WTC11 (cell line): ENCODE data around the gene SPAG4. TPM values are rescaled to one million over a fixed set of nuclear protein-coding genes. Genes with fewer than 3 reads are reported as not detected.

Source experiments
- ATAC-seq: fragments of 200-7000 bp; cut with Tn5 transposase; 2 replicates; pipeline ENCODE4 v1.10.0; 2021; ENCODE audit warnings: mild to moderate bottlenecking, moderate library complexity
- CTCF ChIA-PET: fragments of 300-600 bp; sonication (Branson Sonifier 250); formaldehyde crosslinking; loops from one replicate; lab custom pipeline; 2021; ENCODE audit warnings: antibody characterized with exemption; lab: Charles Lee
- POLR2A ChIA-PET: fragments of 350-600 bp; sonication (Branson Sonifier 250); formaldehyde crosslinking; loops from one replicate; lab custom pipeline; 2021; ENCODE audit warnings: antibody characterized with exemption; lab: Charles Lee
- DNase-seq: peaks from one replicate; pipeline ENCODE4 v3.0.0; 2021; ENCODE audit warnings: low spot score
- H3K27ac Mint-ChIP-seq: 2 replicates; pipeline ENCODE4 v1.8.0; 2021; ENCODE audit warnings: mixed read lengths
- H3K27me3 Mint-ChIP-seq: 2 replicates; pipeline ENCODE4 v1.8.0; 2021; ENCODE audit warnings: low read depth, mild to moderate bottlenecking, moderate library complexity, mixed read lengths
- H3K36me3 Mint-ChIP-seq: 2 replicates; pipeline ENCODE4 v1.8.0; 2021; ENCODE audit warnings: mixed read lengths
- H3K4me1 Mint-ChIP-seq: 2 replicates; pipeline ENCODE4 v1.8.0; 2022; ENCODE audit warnings: mixed read lengths
- H3K4me3 Mint-ChIP-seq: 2 replicates; pipeline ENCODE4 v1.8.0; 2021; ENCODE audit warnings: mild to moderate bottlenecking, moderate library complexity, mixed read lengths
- H3K9me3 Mint-ChIP-seq: 2 replicates; pipeline ENCODE4 v1.8.0; 2021; ENCODE audit warnings: mixed read lengths
- ARID4B ChIP-seq: sonication (generic); formaldehyde crosslinking; IDR thresholded peaks from 2 replicates; pipeline ENCODE4 v1.8.0; 2023; ENCODE audit warnings: missing genetic modification reagents, mild to moderate bottlenecking, borderline replicate concordance
- CREM ChIP-seq: sonication (generic); formaldehyde crosslinking; IDR thresholded peaks from 2 replicates; pipeline ENCODE4 v1.8.1; 2022; ENCODE audit warnings: mild to moderate bottlenecking, missing genetic modification reagents, moderate library complexity
- HMGXB4 ChIP-seq: sonication (generic); formaldehyde crosslinking; IDR thresholded peaks from 2 replicates; pipeline ENCODE4 v1.8.1; 2023; ENCODE audit warnings: mild to moderate bottlenecking, moderate library complexity, missing genetic modification reagents
- IRF1 ChIP-seq: sonication (generic); formaldehyde crosslinking; IDR thresholded peaks from 2 replicates; pipeline ENCODE4 v1.8.0; 2023; ENCODE audit warnings: missing genetic modification reagents
- NR2C2 ChIP-seq: sonication (generic); formaldehyde crosslinking; IDR thresholded peaks from 2 replicates; pipeline ENCODE4 v1.8.0; 2022; ENCODE audit warnings: mild to moderate bottlenecking, missing genetic modification reagents
- NR3C1 ChIP-seq: sonication (generic); formaldehyde crosslinking; conservative IDR thresholded peaks from 2 replicates; pipeline ENCODE4 v1.8.1; 2023; ENCODE audit warnings: low read depth, mild to moderate bottlenecking, missing genetic modification reagents
- OVOL2 ChIP-seq: fragments of 250-450 bp; sonication (Bioruptor Pico); IDR thresholded peaks from 2 replicates; pipeline ENCODE4 v1.9.0; 2021; ENCODE audit warnings: mild to moderate bottlenecking, borderline replicate concordance
- STAT6 ChIP-seq: sonication (generic); formaldehyde crosslinking; conservative IDR thresholded peaks from 2 replicates; pipeline ENCODE4 v1.8.1; 2023; ENCODE audit warnings: mild to moderate bottlenecking, low read depth, missing genetic modification reagents, moderate library complexity
- TEAD1 ChIP-seq: sonication (generic); formaldehyde crosslinking; IDR thresholded peaks from 2 replicates; pipeline ENCODE4 v1.8.0; 2022; ENCODE audit warnings: mild to moderate bottlenecking, missing genetic modification reagents
- TP53 ChIP-seq: sonication (generic); formaldehyde crosslinking; IDR thresholded peaks from 2 replicates; pipeline ENCODE4 v1.8.1; 2023; ENCODE audit warnings: mild to moderate bottlenecking, missing genetic modification reagents
- ZBTB21 ChIP-seq: sonication (generic); formaldehyde crosslinking; IDR thresholded peaks from 2 replicates; pipeline ENCODE4 v1.8.1; 2023; ENCODE audit warnings: mild to moderate bottlenecking, missing genetic modification reagents, borderline replicate concordance
- ZBTB43 ChIP-seq: sonication (generic); formaldehyde crosslinking; IDR thresholded peaks from 2 replicates; pipeline ENCODE4 v1.8.1; 2023; ENCODE audit warnings: mild to moderate bottlenecking, missing genetic modification reagents
- ZNF219 ChIP-seq: sonication (generic); formaldehyde crosslinking; IDR thresholded peaks from 2 replicates; pipeline ENCODE4 v1.8.0; 2023; ENCODE audit warnings: missing genetic modification reagents, mild to moderate bottlenecking, borderline replicate concordance
- ZNF281 ChIP-seq: sonication (generic); formaldehyde crosslinking; IDR thresholded peaks from 2 replicates; pipeline ENCODE4 v1.8.0; 2023; ENCODE audit warnings: mild to moderate bottlenecking, missing genetic modification reagents
- total RNA-seq: library from RNA; stranded (reverse); gene quantifications from 3 replicates; pipeline ENCODE4 v1.2.3, GENCODE V29; 2021

The SPAG4 gene
- total RNA-seq, 1 experiment from 2014 or later = 3.5 TPM

- no peaks in the 10 kb centered on the region for H3K9me3 Mint-ChIP-seq
- H3K27ac Mint-ChIP-seq = no peak overlapping the region
- ChIA-PET CTCF (interaction anchor here (1.1 to 2.9 kb wide), 2 partner anchors 9 to 10 kb away, joined by 5 to 11 read pairs; no protein-coding TSS in a partner anchor), POLR2A (no interaction called here)
- no peaks in the 10 kb centered on the region for H3K36me3 Mint-ChIP-seq
- H3K27me3 Mint-ChIP-seq = peaks cover 25% of the 10 kb centered on the region
- ATAC-seq (no peak), DNase-seq (no peak)
- no peak overlapping the region for H3K4me3 Mint-ChIP-seq
- TF ChIP-seq NR3C1 (CRISPR knock-in tag) (no peak), IRF1 (CRISPR knock-in tag) (no peak), ZNF281 (CRISPR knock-in tag) (no peak)
- no peaks in the 10 kb centered on the region for H3K4me1 Mint-ChIP-seq
Measured at GRCh38 chr20:35610833-35611427, 4.7 kb upstream of the SPAG4 start.

GRCh38 chr20:35611482-35611881, 4.1 kb upstream of the SPAG4 start:
- Mint-ChIP-seq H3K27me3 (peaks cover 25% of the 10 kb centered on the region), H3K27ac (no peak overlapping the region), H3K36me3 (no peaks in the 10 kb centered on the region), H3K4me1 (no peaks in the 10 kb centered on the region), H3K4me3 (no peak overlapping the region), H3K9me3 (no peaks in the 10 kb centered on the region)
- no peak for DNase-seq
- ChIA-PET CTCF (interaction anchor here (1.1 to 2.9 kb wide), 2 partner anchors 8 to 11 kb away, joined by 5 to 11 read pairs; no protein-coding TSS in a partner anchor), POLR2A (no interaction called here)
- ATAC-seq = no peak
- TF ChIP-seq NR2C2 = no peak
- no peak for TF ChIP-seq ZBTB43 (CRISPR knock-in tag)
- no peak for TF ChIP-seq STAT6 (CRISPR knock-in tag)
- TF ChIP-seq TP53 = no peak

- POLR2A ChIA-PET = interaction anchor here (0.5 to 3.0 kb wide), 10 partner anchors 10 to 350 kb away, joined by 3 to 10 read pairs (median 5); partner anchors contain the start of genes ERGIC3, RBM39 and SCAND1
- H3K27ac Mint-ChIP-seq = peak overlapping the region; percentile 99
- TF ChIP-seq ARID4B (CRISPR knock-in tag) = no peak
- no peak for TF ChIP-seq ZNF219 (CRISPR knock-in tag)
- 0 out of 2 replicates have a peak, but pooled peaks have one; percentile 51 for TF ChIP-seq TEAD1 (CRISPR knock-in tag)
- no peak for TF ChIP-seq CREM
- no peak for TF ChIP-seq HMGXB4 (CRISPR knock-in tag)
- TF ChIP-seq ZBTB21 = no peak
- TF ChIP-seq OVOL2 (CRISPR knock-in tag) = no peak
Measured at GRCh38 chr20:35616465-35617396, 1.1 kb downstream of the SPAG4 start.

More at GRCh38 chr20:35616465-35617396, 1.1 kb downstream of the SPAG4 start:
- DNase-seq = peak; percentile 87
- H3K36me3 Mint-ChIP-seq = no peaks in the 10 kb centered on the region
- H3K27me3 Mint-ChIP-seq = peaks cover 33% of the 10 kb centered on the region
- CTCF ChIA-PET = interaction anchor here (0.5 to 6.7 kb wide), 18 partner anchors 9 to 338 kb away, joined by 3 to 62 read pairs (median 6); partner anchors contain the start of genes CEP250, ERGIC3 and SCAND1
- peak; percentile 10 for ATAC-seq
- H3K4me1 Mint-ChIP-seq = peaks cover 15% of the 10 kb centered on the region
- H3K9me3 Mint-ChIP-seq = no peaks in the 10 kb centered on the region
- H3K4me3 Mint-ChIP-seq = peak overlapping the region; percentile 89
